ENCODE measurements around the gene DCTN3. TPM values are rescaled to one million over a fixed set of nuclear protein-coding genes. Genes with fewer than 3 reads are reported as not detected.
A peak's percentile ranks its signal among the peaks of the same experiment; 100 is the strongest.

DCTN3 gene
- total and polyA plus RNA-seq, 4 donors = 90.9 to 190 (median 149) TPM

GRCh38 chr9:34636791-34637355, 16.6 kb upstream of the DCTN3 start:
- H3K27ac ChIP-seq (ENCODE audit: low read depth, low read length) = peak overlapping the region; percentile 87
- peaks cover 34% of the 10 kb centered on the region for H3K4me1 ChIP-seq (ENCODE audit: control insufficient read depth, insufficient read depth, low read length)
- peaks cover 15% of the 10 kb centered on the region for H3K36me3 ChIP-seq (ENCODE audit: control insufficient read depth, insufficient read depth, low read length)
- no peak for DNase-seq (ENCODE audit: low read depth in 4 of 6, low spot score in 6 of 6)
- H3K27me3 ChIP-seq (ENCODE audit: control insufficient read depth, insufficient read depth, low read length) = no peaks in the 10 kb centered on the region
- no peaks in the 10 kb centered on the region for H3K9me3 ChIP-seq (ENCODE audit: control insufficient read depth, insufficient read depth, low read length)
- peak overlapping the region; percentile 67 for H3K4me3 ChIP-seq (ENCODE audit: low read depth, low read length)
- 3% methylated on average over 22 of the region's 23 CpGs for WGBS (ENCODE audit: insufficient coverage)

DNA sequence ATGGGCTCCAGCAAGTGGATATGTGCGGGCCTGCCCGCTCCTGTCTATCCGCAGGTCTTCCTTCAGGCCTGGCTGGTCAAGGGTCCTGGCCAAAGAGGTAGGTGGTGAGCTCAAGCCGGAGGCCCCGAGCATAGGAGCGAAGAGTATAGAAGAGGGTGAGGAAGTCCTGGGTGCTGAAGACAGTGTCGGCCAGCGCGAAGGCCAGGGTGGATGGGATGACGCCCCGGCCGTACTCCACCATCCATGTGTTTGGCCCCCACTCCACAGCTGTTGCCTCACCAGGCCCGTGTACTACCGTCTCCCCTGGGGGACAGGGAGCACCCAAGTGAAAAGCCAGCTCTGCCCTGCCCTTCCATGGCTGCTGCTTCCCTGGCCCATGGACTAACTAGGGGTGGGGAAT, 15.3 kb upstream of the DCTN3 start:
- peaks cover 40% of the 10 kb centered on the region for H3K4me1 ChIP-seq (ENCODE audit: control insufficient read depth, insufficient read depth, low read length)
- 97% methylated on average over 14 of the region's 14 CpGs for WGBS (ENCODE audit: insufficient coverage)
- no peaks in the 10 kb centered on the region for H3K9me3 ChIP-seq (ENCODE audit: control insufficient read depth, insufficient read depth, low read length)
- peaks cover 15% of the 10 kb centered on the region for H3K36me3 ChIP-seq (ENCODE audit: control insufficient read depth, insufficient read depth, low read length)
- no peak for DNase-seq (ENCODE audit: low read depth in 4 of 6, low spot score in 6 of 6)
- H3K4me3 ChIP-seq (ENCODE audit: low read depth, low read length) = no peak overlapping the region
- H3K27ac ChIP-seq (ENCODE audit: low read depth, low read length) = no peak overlapping the region
- H3K27me3 ChIP-seq (ENCODE audit: control insufficient read depth, insufficient read depth, low read length) = peaks cover 7% of the 10 kb centered on the region

GRCh38 chr9:34634551-34635248, 14.4 kb upstream of the DCTN3 start:
- WGBS (ENCODE audit: insufficient coverage) = no CpG with 5 or more reads among the region's 3 CpGs
- Histone ChIP-seq H3K4me1 (ENCODE audit: control insufficient read depth, insufficient read depth, low read length) (peaks cover 42% of the 10 kb centered on the region), H3K27me3 (ENCODE audit: control insufficient read depth, insufficient read depth, low read length) (peaks cover 16% of the 10 kb centered on the region), H3K9me3 (ENCODE audit: control insufficient read depth, insufficient read depth, low read length) (no peaks in the 10 kb centered on the region), H3K4me3 (ENCODE audit: low read depth, low read length) (no peak overlapping the region), H3K36me3 (ENCODE audit: control insufficient read depth, insufficient read depth, low read length) (peaks cover 15% of the 10 kb centered on the region), H3K27ac (ENCODE audit: low read depth, low read length) (no peak overlapping the region)
- DNase-seq (ENCODE audit: low read depth in 4 of 6, low spot score in 6 of 6) = no peak

DNA sequence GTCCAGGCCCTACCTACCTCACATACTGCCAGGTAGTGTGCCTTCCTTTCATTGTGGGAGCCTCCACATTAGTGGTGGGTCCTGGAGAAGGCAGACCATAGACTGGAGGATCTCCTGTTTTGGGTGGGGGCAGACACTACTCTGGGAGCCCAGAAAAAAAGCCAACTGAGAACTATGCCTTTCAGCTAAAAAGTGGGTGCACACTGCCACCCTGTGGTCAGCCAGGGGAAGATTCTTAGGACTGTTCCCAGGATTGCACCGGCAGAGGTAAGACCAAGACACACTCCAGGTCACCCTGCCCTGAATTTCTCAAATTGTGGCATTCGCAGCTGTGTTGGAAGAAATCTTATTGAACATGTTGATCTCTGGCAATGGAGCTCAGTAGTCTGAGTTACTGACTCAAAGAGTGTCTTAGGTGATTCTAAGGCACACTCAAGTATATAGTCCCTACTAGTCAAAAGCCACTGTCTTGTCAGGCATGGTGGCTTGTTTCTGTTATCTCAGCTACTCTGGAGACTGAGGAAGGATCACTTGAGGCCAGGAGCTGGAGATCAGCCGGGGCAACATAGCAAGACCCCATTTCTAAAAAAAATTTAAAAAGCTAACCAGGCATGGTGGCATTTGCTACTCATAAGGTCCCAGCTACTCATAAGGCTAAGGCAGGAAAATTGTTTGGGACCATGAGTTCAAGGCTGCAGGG, 13.7 kb upstream of the DCTN3 start:
- DNase-seq (ENCODE audit: low read depth in 4 of 6, low spot score in 6 of 6) = peak in 2 of 6 donors; percentile 83 to 88
- H3K27ac ChIP-seq (ENCODE audit: low read depth, low read length) = no peak overlapping the region
- no peaks in the 10 kb centered on the region for H3K9me3 ChIP-seq (ENCODE audit: control insufficient read depth, insufficient read depth, low read length)
- 0% methylated on average over 2 of the region's 3 CpGs for WGBS (ENCODE audit: insufficient coverage)
- no peak overlapping the region for H3K4me3 ChIP-seq (ENCODE audit: low read depth, low read length)
- peaks cover 46% of the 10 kb centered on the region for H3K4me1 ChIP-seq (ENCODE audit: control insufficient read depth, insufficient read depth, low read length)
- peaks cover 23% of the 10 kb centered on the region for H3K27me3 ChIP-seq (ENCODE audit: control insufficient read depth, insufficient read depth, low read length)
- peaks cover 15% of the 10 kb centered on the region for H3K36me3 ChIP-seq (ENCODE audit: control insufficient read depth, insufficient read depth, low read length)

DNA sequence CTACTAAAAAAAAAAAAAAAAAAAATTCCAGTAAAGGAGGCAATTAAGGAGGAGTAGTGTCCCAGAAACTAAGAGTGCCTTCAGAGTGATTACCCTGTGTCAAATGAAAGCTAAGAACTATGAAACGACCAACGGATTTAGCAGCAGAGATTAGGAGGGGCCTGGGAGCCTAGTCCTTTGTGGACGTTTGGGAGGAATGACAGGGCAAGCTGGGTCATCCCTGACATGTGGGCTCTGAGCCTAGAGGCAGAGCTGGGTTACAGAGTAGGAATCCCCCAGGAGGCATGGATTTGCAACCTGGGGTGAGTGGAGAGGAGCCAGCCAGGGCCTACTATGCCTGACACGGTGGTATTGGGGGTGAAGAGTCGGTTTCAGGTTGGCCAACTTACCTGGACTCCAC, 12.9 kb upstream of the DCTN3 start:
- Histone ChIP-seq H3K9me3 (ENCODE audit: control insufficient read depth, insufficient read depth, low read length) (no peaks in the 10 kb centered on the region), H3K4me1 (ENCODE audit: control insufficient read depth, insufficient read depth, low read length) (peaks cover 41% of the 10 kb centered on the region), H3K27me3 (ENCODE audit: control insufficient read depth, insufficient read depth, low read length) (peaks cover 30% of the 10 kb centered on the region), H3K36me3 (ENCODE audit: control insufficient read depth, insufficient read depth, low read length) (peaks cover 15% of the 10 kb centered on the region), H3K4me3 (ENCODE audit: low read depth, low read length) (no peak overlapping the region), H3K27ac (ENCODE audit: low read depth, low read length) (no peak overlapping the region)
- 65% methylated on average over 3 of the region's 5 CpGs for WGBS (ENCODE audit: insufficient coverage)
- DNase-seq (ENCODE audit: low read depth in 4 of 6, low spot score in 6 of 6) = no peak

DNA sequence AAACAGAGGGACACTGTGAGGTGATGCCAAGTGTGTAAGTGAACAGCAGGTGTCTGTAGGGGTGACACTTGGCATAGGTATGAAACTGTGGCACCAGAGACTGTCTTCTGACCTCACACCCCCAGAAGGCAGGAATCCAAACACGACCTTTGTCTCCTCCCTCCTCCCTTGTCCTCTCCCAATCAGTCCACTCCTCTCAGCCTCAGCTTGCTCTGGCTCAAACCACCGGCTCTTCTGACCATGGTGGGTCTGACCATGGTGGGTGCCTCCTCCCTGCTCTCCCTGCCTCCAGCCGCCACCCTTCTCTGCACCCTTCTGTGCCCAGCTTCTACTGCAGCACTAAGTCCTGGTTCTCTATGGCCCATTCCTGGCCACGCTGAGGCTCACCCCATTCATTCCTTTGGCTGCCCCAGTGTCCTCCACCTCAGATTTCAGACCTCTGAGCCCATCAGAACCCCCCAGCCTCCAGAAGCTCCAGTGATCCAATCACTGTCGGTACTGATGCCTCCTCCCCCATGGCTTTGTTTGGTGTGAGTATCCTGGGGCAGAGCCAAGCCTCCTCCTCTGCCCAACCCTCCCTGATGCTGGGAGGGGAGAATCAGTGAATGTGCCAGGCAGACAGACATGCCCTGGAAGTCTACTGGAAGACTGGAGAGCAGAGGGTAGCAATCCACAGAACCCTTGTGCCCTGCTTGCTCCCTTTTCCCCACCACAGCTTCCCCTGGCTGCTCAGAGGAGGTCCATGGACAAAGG, 10.3 kb upstream of the DCTN3 start:
- 49% methylated on average over 4 of the region's 5 CpGs for WGBS (ENCODE audit: insufficient coverage)
- no peak overlapping the region for H3K4me3 ChIP-seq (ENCODE audit: low read depth, low read length)
- H3K36me3 ChIP-seq (ENCODE audit: control insufficient read depth, insufficient read depth, low read length) = peaks cover 12% of the 10 kb centered on the region
- no peak overlapping the region for H3K27ac ChIP-seq (ENCODE audit: low read depth, low read length)
- peaks cover 18% of the 10 kb centered on the region for H3K4me1 ChIP-seq (ENCODE audit: control insufficient read depth, insufficient read depth, low read length)
- DNase-seq (ENCODE audit: low read depth in 4 of 6, low spot score in 6 of 6) = peak in 2 of 6 donors; percentile 58 to 59
- H3K9me3 ChIP-seq (ENCODE audit: control insufficient read depth, insufficient read depth, low read length) = no peaks in the 10 kb centered on the region
- peaks cover 54% of the 10 kb centered on the region for H3K27me3 ChIP-seq (ENCODE audit: control insufficient read depth, insufficient read depth, low read length)

DNA sequence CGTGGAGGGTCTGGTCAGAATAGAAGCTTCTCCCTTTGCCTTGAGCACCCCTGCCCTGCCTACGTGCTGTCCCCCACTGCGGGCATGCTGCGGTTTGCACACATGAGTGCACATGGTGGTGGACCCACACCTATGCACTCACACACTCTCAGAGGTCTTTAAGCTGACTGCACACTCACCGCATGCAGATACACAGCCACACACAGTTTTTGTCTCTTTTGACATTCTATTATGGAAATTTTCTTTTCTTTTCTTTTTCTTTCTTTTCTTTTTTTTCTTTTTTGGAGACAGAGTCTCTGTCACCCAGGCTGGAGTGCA, 9.2 kb upstream of the DCTN3 start:
- Histone ChIP-seq H3K4me3 (ENCODE audit: low read depth, low read length) (no peak overlapping the region), H3K27me3 (ENCODE audit: control insufficient read depth, insufficient read depth, low read length) (peaks cover 64% of the 10 kb centered on the region), H3K36me3 (ENCODE audit: control insufficient read depth, insufficient read depth, low read length) (peaks cover 2% of the 10 kb centered on the region), H3K9me3 (ENCODE audit: control insufficient read depth, insufficient read depth, low read length) (no peaks in the 10 kb centered on the region), H3K27ac (ENCODE audit: low read depth, low read length) (no peak overlapping the region), H3K4me1 (ENCODE audit: control insufficient read depth, insufficient read depth, low read length) (peaks cover 21% of the 10 kb centered on the region)
- DNase-seq (ENCODE audit: low read depth in 4 of 6, low spot score in 6 of 6) = no peak
- 27% methylated on average over 4 of the region's 5 CpGs for WGBS (ENCODE audit: insufficient coverage)

DNA sequence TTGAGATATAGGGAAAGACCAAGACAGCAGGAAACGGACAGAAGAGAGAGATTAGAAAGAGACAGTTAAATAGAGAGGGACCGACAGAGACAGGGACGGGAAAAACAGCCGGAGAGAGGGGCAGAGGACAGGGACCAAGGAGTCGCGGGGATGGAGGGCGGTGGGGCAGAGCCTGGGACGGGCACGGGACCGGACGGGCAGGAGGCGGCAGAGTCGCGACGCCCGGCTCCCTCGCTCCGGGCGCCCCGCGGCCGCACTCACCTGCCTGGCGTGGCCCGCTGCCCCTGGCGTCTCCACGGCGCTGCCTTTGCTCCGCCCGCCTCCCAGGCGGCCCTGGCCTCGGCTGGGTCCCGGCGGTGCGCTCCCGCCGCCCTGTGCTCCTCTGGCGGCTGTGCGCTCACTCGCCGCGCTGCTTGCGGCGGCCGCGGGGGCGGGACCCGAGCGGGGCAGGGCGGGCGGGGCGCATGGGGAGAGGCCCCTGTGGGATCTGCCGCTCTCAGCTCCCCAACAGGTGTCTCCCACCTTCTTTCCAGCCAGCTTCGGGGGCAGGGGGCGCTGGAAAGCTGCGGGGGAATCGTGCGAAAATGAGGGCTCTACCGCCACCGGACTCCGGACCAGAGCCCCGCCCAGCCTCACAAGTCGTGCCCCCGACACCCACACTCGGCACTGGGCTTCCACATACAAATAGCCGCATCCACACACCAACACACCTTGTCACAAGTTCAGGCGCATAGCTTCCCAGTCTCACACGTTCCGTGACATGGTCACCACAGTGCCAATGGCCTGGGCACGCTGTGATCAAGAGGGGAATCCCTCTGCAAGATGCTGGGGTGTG, 8.6 kb upstream of the DCTN3 start, which contains the start of gene ARID3C:
Gene ARID3C, minus strand, starts transcription at position 411 of the 835 bp plus-strand sequence. CDS start 1,052 bp downstream, outside the sequence.
- peaks cover 27% of the 10 kb centered on the region for H3K4me1 ChIP-seq (ENCODE audit: control insufficient read depth, insufficient read depth, low read length)
- H3K4me3 ChIP-seq (ENCODE audit: low read depth, low read length) = no peak within 1 kb of the TSS
- 2% methylated on average over 69 of the region's 69 CpGs for WGBS (ENCODE audit: insufficient coverage)
- H3K27me3 ChIP-seq (ENCODE audit: control insufficient read depth, insufficient read depth, low read length) = peaks cover 70% of the 10 kb centered on the region
- H3K9me3 ChIP-seq (ENCODE audit: control insufficient read depth, insufficient read depth, low read length) = no peaks in the 10 kb centered on the region
- DNase-seq (ENCODE audit: low read depth in 4 of 6, low spot score in 6 of 6) = peak in 2 of 6 donors; percentile 6 to 38
- no peaks in the 10 kb centered on the region for H3K36me3 ChIP-seq (ENCODE audit: control insufficient read depth, insufficient read depth, low read length)
- no peak within 1 kb of the TSS for H3K27ac ChIP-seq (ENCODE audit: low read depth, low read length)
